HepG2 (cell line): Measurements from ENCODE around the gene SLC44A4. TPM values are rescaled to one million over a fixed set of nuclear protein-coding genes. Genes with fewer than 3 reads are reported as not detected.

ENCODE experiments used
- CENPT ChIP-seq: sonication (generic); formaldehyde crosslinking; IDR thresholded peaks from 2 replicates; pipeline ENCODE4 v1.8.0; 2022; ENCODE audit warnings: low read depth, mild to moderate bottlenecking, moderate library complexity, missing genetic modification reagents
- KDM5B ChIP-seq: sonication (generic); formaldehyde crosslinking; IDR thresholded peaks from 2 replicates; pipeline ENCODE4 v1.4.0; 2020; ENCODE audit warnings: missing genetic modification reagents, mild to moderate bottlenecking, borderline replicate concordance
- PAX8 ChIP-seq: sonication (generic); formaldehyde crosslinking; IDR thresholded peaks from 2 replicates; pipeline ENCODE4 v1.8.0; 2022; ENCODE audit warnings: mild to moderate bottlenecking, missing genetic modification reagents, borderline replicate concordance
- SETDB1 ChIP-seq: sonication (generic); formaldehyde crosslinking; IDR thresholded peaks from 2 replicates; pipeline ENCODE4 v1.5.1; 2020; ENCODE audit warnings: missing genetic modification reagents, mild to moderate bottlenecking, borderline replicate concordance
- SMYD3 ChIP-seq: sonication (generic); formaldehyde crosslinking; IDR thresholded peaks from 2 replicates; pipeline ENCODE4 v1.8.1; 2023; ENCODE audit warnings: mild to moderate bottlenecking, missing genetic modification reagents
- SOX6 ChIP-seq, 2 experiments: fragments of 450-650 bp in 1 of 2; sonication (generic) in 1 of 2; formaldehyde crosslinking in 1 of 2; IDR thresholded peaks; 2 replicates each; pipeline versions ENCODE4 v1.4.0 to v1.6.1; 2017 to 2020; ENCODE audit warnings: antibody characterized with exemption in 1 of 2, mild to moderate bottlenecking in 1 of 2, missing genetic modification reagents in 1 of 2
- SPEN ChIP-seq: sonication (generic); formaldehyde crosslinking; IDR thresholded peaks from 2 replicates; pipeline ENCODE4 v1.5.1; 2020; ENCODE audit warnings: low read depth, mild to moderate bottlenecking, missing genetic modification reagents
- THAP11 ChIP-seq: IDR thresholded peaks from 2 replicates; pipeline ENCODE4 v1.6.1; 2016; ENCODE audit warnings: missing biosample characterization, missing genetic modification reagents
- ZNF205 ChIP-seq: IDR thresholded peaks from 2 replicates; pipeline ENCODE4 v1.6.1; 2018; ENCODE audit warnings: missing biosample characterization, missing genetic modification reagents
- polyA plus RNA-seq, 8 experiments: library from polyadenylated mRNA; depleted of rRNA in 3 of 8; stranded (reverse) in 7 of 8; unstranded in 1 of 8; fragments of >200 nt; fragmentation: Illumina TruSeq in 4 of 8; extraction: Trizol in 4 of 8; gene quantifications; 2 replicates each; pipeline versions ENCODE4 v1.2.1 to v1.2.3, GENCODE V29; 2011 to 2016; ENCODE audit warnings: low read depth in 4 of 8, missing spikeins in 1 of 8, mixed read lengths in 1 of 8; ENCODE audit not compliant: insufficient read depth in 1 of 8
- total RNA-seq, 5 experiments: library from RNA; depleted of rRNA; stranded (reverse); fragments of >200 nt; fragmentation: Illumina TruSeq; extraction: Trizol; gene quantifications; 2 replicates each; pipeline ENCODE4 v1.2.3, GENCODE V29; 2016; ENCODE audit warnings: low read depth in 1 of 5
- TF ChIP-seq, protein P1 (sequence below): IDR thresholded peaks from 2 replicates; pipeline ENCODE4 v1.6.1; 2016; ENCODE audit warnings: low read depth, missing genetic modification reagents, missing compliant biosample characterization
- TF ChIP-seq, protein P2 (sequence below): sonication (generic); formaldehyde crosslinking; IDR thresholded peaks from 2 replicates; pipeline ENCODE4 v1.8.0; 2022; ENCODE audit warnings: missing genetic modification reagents, low read depth, mild to moderate bottlenecking, borderline replicate concordance
- TF ChIP-seq, protein P3 (sequence below): sonication (generic); formaldehyde crosslinking; IDR thresholded peaks from 2 replicates; pipeline ENCODE4 v1.4.0; 2020; ENCODE audit warnings: mild to moderate bottlenecking, missing genetic modification reagents
- TF ChIP-seq, protein P4 (sequence below): sonication (generic); formaldehyde crosslinking; IDR thresholded peaks from 2 replicates; pipeline ENCODE4 v1.4.0; 2020; ENCODE audit warnings: missing genetic modification reagents, borderline replicate concordance
- TF ChIP-seq, protein P5 (sequence below), 2 experiments: fragments of 450-650 bp in 1 of 2; sonication (generic) in 1 of 2; formaldehyde crosslinking; IDR thresholded peaks; 2 replicates each; pipeline versions ENCODE4 v1.5.0 to v1.8.0; 2020 to 2022; ENCODE audit warnings: mild to moderate bottlenecking in 1 of 2, missing genetic modification reagents in 1 of 2

The SLC44A4 gene
- total and polyA plus RNA-seq, 2 of the 13 experiments (the other 11 are each of a cell fraction or from before 2014, with no cell fraction given) = 3.5 to 5.9 TPM

DNA sequence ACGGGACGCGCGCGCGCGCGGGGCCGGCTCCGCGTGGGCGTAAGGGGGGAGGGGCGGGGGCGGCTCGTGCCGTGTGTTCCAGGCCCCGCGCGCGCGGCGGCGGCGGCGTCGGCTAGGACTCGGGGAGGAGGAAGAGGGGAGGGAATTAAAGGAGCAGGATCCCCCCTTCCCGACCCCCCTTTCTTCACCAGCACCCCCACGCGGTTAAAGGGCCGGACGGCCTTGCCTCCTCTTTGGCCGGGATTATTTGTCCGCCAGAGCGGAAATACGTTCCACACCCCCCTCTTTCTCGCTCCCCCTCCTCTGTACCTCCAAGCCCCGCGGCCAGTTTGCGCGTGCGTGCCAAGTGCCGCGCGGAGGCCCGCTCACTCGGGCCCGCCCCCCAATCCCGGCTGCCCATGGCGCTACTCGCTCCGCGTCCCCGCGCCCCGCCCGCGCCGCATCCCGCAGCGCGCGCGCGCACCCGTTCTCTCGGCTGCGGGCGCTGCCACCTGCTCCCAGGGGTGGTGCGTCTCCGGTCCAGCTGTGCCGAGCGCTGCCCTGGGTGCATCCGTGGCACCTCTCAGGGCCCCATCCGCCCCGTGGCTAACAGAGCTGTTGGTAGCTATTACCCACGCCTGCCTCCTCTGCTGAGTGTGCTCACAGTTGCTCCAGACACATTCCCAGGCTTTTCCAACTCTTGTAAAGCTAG is 23.3 kb upstream of the SLC44A4 start, which contains the start of gene ZBTB12 (continued):
- TF ChIP-seq, protein P1, sequence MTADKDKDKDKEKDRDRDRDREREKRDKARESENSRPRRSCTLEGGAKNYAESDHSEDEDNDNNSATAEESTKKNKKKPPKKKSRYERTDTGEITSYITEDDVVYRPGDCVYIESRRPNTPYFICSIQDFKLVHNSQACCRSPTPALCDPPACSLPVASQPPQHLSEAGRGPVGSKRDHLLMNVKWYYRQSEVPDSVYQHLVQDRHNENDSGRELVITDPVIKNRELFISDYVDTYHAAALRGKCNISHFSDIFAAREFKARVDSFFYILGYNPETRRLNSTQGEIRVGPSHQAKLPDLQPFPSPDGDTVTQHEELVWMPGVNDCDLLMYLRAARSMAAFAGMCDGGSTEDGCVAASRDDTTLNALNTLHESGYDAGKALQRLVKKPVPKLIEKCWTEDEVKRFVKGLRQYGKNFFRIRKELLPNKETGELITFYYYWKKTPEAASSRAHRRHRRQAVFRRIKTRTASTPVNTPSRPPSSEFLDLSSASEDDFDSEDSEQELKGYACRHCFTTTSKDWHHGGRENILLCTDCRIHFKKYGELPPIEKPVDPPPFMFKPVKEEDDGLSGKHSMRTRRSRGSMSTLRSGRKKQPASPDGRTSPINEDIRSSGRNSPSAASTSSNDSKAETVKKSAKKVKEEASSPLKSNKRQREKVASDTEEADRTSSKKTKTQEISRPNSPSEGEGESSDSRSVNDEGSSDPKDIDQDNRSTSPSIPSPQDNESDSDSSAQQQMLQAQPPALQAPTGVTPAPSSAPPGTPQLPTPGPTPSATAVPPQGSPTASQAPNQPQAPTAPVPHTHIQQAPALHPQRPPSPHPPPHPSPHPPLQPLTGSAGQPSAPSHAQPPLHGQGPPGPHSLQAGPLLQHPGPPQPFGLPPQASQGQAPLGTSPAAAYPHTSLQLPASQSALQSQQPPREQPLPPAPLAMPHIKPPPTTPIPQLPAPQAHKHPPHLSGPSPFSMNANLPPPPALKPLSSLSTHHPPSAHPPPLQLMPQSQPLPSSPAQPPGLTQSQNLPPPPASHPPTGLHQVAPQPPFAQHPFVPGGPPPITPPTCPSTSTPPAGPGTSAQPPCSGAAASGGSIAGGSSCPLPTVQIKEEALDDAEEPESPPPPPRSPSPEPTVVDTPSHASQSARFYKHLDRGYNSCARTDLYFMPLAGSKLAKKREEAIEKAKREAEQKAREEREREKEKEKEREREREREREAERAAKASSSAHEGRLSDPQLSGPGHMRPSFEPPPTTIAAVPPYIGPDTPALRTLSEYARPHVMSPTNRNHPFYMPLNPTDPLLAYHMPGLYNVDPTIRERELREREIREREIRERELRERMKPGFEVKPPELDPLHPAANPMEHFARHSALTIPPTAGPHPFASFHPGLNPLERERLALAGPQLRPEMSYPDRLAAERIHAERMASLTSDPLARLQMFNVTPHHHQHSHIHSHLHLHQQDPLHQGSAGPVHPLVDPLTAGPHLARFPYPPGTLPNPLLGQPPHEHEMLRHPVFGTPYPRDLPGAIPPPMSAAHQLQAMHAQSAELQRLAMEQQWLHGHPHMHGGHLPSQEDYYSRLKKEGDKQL = no peak
- TF ChIP-seq SOX6 (IDR thresholded peaks at IDR 0.05) (no peak), SOX6 (CRISPR knock-in tag; IDR thresholded peaks at IDR 0.05) (0 out of 2 replicates have a peak, but pooled peaks have one; percentile 8), SMYD3 (CRISPR knock-in tag) (no peak), SETDB1 (CRISPR knock-in tag) (no peak), CENPT (CRISPR knock-in tag) (peak; percentile 76; the same call in 1 of the 2 replicates), SPEN (CRISPR knock-in tag) (peak; percentile 67), KDM5B (CRISPR knock-in tag) (peak; percentile 53; the same call in 1 of the 2 replicates), THAP11 (peak; percentile 69; the same call in 1 of the 2 replicates), ZNF205 (0 out of 2 replicates have a peak, but pooled peaks have one; percentile 29), PAX8 (no peak)
- TF ChIP-seq, protein P2, sequence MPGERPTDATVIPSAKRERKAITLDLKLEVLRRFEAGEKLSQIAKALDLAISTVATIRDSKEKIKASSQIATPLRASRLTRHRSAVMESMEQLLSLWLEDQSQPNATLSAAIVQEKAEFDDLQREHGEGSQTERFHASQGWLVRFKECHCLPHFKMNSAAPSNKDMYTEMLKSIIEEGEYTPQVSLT (CRISPR knock-in tag) = peak; percentile 63; the same call in 1 of the 2 replicates
- TF ChIP-seq, protein P3, sequence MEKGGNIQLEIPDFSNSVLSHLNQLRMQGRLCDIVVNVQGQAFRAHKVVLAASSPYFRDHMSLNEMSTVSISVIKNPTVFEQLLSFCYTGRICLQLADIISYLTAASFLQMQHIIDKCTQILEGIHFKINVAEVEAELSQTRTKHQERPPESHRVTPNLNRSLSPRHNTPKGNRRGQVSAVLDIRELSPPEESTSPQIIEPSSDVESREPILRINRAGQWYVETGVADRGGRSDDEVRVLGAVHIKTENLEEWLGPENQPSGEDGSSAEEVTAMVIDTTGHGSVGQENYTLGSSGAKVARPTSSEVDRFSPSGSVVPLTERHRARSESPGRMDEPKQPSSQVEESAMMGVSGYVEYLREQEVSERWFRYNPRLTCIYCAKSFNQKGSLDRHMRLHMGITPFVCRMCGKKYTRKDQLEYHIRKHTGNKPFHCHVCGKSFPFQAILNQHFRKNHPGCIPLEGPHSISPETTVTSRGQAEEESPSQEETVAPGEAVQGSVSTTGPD = no peak
- TF ChIP-seq, protein P4, sequence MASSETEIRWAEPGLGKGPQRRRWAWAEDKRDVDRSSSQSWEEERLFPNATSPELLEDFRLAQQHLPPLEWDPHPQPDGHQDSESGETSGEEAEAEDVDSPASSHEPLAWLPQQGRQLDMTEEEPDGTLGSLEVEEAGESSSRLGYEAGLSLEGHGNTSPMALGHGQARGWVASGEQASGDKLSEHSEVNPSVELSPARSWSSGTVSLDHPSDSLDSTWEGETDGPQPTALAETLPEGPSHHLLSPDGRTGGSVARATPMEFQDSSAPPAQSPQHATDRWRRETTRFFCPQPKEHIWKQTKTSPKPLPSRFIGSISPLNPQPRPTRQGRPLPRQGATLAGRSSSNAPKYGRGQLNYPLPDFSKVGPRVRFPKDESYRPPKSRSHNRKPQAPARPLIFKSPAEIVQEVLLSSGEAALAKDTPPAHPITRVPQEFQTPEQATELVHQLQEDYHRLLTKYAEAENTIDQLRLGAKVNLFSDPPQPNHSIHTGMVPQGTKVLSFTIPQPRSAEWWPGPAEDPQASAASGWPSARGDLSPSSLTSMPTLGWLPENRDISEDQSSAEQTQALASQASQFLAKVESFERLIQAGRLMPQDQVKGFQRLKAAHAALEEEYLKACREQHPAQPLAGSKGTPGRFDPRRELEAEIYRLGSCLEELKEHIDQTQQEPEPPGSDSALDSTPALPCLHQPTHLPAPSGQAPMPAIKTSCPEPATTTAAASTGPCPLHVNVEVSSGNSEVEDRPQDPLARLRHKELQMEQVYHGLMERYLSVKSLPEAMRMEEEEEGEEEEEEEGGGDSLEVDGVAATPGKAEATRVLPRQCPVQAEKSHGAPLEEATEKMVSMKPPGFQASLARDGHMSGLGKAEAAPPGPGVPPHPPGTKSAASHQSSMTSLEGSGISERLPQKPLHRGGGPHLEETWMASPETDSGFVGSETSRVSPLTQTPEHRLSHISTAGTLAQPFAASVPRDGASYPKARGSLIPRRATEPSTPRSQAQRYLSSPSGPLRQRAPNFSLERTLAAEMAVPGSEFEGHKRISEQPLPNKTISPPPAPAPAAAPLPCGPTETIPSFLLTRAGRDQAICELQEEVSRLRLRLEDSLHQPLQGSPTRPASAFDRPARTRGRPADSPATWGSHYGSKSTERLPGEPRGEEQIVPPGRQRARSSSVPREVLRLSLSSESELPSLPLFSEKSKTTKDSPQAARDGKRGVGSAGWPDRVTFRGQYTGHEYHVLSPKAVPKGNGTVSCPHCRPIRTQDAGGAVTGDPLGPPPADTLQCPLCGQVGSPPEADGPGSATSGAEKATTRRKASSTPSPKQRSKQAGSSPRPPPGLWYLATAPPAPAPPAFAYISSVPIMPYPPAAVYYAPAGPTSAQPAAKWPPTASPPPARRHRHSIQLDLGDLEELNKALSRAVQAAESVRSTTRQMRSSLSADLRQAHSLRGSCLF (CRISPR knock-in tag) = no peak
- TF ChIP-seq, protein P5, sequence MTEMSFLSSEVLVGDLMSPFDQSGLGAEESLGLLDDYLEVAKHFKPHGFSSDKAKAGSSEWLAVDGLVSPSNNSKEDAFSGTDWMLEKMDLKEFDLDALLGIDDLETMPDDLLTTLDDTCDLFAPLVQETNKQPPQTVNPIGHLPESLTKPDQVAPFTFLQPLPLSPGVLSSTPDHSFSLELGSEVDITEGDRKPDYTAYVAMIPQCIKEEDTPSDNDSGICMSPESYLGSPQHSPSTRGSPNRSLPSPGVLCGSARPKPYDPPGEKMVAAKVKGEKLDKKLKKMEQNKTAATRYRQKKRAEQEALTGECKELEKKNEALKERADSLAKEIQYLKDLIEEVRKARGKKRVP (CRISPR knock-in tag; IDR thresholded peaks at IDR 0.05) = 0 out of 4 replicates have a peak, but pooled peaks of 1 of the 2 experiments have one; percentile 22
